Ovary (tissue), 3 donors: Measurements from ENCODE around the gene FGF19.

Experiments
- CTCF ChIP-seq, 3 donors: fragments of 450-650 bp in 2 of 3; fragments of 200-600 bp in 1 of 3; IDR thresholded peaks; one replicate each; pipeline versions ENCODE4 v1.5.1 to v1.8.0; 2016 to 2022; ENCODE audit warnings: antibody characterized with exemption in 3 of 3, mild to moderate bottlenecking in 1 of 3
- EP300 ChIP-seq: sonication (generic); formaldehyde crosslinking; IDR thresholded peaks from one replicate; pipeline ENCODE4 v1.6.1; 2017; ENCODE audit warnings: antibody characterized with exemption
- POLR2A ChIP-seq: fragments of 450-650 bp; IDR thresholded peaks from one replicate; pipeline ENCODE4 v1.6.1; 2017; ENCODE audit warnings: antibody characterized with exemption, mild to moderate bottlenecking, moderate library complexity
- donor health status: DM: no; HTN: no; CAD: no.

GRCh38 chr11:69663326-69663725 is 40.5 kb downstream of the FGF19 start:
- no peak for TF ChIP-seq CTCF (IDR thresholded peaks at IDR 0.05)
- no peak for TF ChIP-seq POLR2A
- no peak for TF ChIP-seq EP300
